Measurements from ENCODE around the gene RAB4B.

RAB4B gene

DNA sequence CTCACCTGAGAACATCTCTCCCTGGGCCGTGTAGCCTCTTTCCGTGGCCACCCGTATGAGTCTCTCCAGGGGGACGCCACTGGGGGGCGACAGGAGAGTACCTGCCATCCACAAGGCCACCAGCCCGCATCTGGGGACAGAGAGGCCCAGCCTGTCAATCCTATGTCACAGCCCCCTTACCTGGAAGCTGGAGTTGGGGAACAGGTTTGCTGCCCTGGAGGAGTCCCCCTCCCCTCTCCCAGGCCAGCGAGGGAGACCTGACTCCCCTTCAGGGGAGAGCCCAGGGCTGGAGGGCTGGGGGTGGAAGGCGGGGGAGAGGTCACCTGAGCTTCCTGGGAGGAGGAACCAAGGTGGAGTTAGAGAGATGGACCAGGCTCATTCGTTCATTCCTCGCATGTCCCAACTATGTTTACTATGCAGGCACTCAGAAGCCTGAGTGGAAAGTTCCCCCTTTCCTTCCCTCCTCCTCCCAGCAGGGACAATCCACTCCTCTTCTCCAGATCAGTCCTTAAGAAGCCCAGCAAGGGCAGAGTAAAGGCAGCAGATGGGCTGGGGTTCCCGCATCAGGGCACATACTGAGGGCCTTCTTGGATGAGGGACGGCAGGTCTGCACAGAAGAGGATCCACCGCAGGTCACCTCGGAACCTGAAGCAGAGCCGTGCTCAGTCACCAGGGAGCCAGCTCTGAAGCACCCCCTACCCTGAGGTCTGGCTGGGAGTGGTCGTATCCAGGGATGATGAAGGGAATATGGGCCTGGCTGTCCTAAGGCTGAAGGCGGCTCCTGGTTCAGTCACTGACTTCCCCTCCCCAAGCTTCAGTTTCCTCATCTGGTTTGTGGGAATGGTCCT is 33.3 kb upstream of the RAB4B start:
- no peak overlapping the region for H3K27ac ChIP-seq
- no peak for TF ChIP-seq CTCF (conservative IDR thresholded peaks at IDR 0.05)

DNA sequence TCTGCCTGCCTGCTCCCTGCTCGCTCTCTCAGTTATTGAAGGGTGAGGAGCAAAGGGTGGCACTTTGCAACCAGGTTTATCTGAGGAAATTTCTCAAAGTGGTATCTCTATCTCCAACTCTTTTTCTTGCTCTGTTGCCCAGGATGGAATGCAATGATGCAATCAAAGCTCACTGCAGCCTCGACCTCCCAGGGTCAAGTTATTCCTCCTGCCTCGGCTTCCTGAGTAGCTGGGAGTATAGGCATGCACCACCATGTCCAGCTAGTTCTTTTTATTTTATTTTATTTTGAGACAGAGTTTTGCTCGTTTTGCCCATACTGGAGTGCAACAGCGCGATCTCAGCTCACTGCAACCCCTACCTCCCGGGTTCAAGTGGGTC is 32.7 kb upstream of the RAB4B start:
- TF ChIP-seq CTCF (conservative IDR thresholded peaks at IDR 0.05): no peak
- H3K27ac ChIP-seq: no peak overlapping the region

GRCh38 chr19:40747536-40747935 is 30.5 kb upstream of the RAB4B start:
- H3K27ac ChIP-seq: no peak overlapping the region
- TF ChIP-seq CTCF (conservative IDR thresholded peaks at IDR 0.05): no peak

DNA sequence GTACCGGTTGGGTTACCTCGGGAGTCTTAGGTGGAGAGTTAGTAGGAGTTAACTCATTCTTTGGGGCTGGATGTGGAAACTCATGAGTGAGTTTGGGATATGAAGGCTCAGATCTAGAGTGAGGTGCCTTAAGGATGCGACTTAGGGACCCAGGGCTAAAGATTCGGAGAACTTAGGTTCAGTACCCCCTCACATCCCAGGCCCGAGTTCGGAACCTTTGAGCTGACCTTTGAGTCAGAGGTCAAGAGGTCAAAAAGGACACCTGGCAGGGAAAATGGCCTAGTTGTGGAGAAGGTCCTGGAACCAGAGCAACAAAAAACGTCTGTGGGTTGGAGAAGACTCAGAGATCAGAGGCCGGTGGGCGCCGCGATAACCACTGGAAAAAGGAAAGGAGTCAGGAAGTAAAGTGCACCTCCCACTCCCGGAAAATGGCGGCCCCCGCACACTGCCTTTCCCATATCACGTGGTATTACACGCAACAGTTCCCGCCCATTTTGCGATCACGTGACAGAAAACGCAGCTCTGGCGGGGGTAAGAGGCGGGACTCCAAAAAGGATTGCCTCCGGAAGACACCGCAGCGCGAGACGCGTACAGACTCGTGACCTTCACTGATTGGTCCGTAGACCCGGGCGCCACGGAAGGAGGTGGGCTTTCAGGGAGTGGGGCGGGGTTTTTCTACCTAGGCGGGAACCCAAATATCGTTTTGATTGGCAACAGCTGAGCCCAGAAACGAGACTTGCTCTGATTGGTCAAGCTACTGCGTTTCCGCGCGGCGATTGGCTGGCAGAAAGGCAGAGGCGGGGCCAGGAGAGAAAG is 27.8 kb upstream of the RAB4B start, which contains the start of gene ACTMAP:
TSS of gene ACTMAP (minus strand) at position 420 of the 816 bp plus-strand sequence. CDS start 674 bp downstream, outside the sequence.
- peak within 1 kb of the TSS; percentile 92 for H3K27ac ChIP-seq
- no peak for TF ChIP-seq CTCF (conservative IDR thresholded peaks at IDR 0.05)

DNA sequence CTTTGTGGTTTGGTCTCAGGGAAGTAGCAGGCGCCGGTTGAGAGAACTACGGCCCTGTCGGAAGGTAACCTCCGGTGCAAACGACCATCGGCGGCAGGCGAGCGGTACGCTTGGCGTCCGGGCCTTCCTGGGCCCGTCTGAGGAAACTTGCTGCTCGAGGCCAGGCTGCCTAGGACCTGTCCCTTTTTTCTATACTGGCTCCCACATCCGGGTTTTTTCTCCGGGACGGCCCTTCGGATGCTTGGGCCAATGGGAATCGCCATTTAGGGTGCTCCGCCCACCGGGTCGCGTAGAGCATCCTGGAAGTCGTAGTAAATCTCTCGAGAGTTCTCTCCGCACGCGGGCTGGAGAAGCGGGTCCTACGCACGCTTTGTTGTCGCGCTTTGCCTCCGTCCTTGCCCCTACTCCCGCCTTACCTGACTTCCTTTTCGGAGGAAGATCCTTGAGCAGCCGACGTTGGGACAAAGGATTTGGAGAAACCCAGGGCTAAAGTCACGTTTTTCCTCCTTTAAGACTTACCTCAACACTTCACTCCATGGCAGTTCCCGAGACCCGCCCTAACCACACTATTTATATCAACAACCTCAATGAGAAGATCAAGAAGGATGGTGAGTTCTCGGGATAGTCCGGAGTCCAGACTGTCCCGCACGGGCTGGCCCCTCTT is 27.0 kb upstream of the RAB4B start, which contains the start of gene SNRPA:
TSS of gene SNRPA (plus strand) at position 330 of the 664 bp plus-strand sequence. CDS start at position 536, 206 bp downstream.
- TF ChIP-seq CTCF (conservative IDR thresholded peaks at IDR 0.05): no peak
- peak within 1 kb of the TSS; percentile 92 for H3K27ac ChIP-seq

DNA sequence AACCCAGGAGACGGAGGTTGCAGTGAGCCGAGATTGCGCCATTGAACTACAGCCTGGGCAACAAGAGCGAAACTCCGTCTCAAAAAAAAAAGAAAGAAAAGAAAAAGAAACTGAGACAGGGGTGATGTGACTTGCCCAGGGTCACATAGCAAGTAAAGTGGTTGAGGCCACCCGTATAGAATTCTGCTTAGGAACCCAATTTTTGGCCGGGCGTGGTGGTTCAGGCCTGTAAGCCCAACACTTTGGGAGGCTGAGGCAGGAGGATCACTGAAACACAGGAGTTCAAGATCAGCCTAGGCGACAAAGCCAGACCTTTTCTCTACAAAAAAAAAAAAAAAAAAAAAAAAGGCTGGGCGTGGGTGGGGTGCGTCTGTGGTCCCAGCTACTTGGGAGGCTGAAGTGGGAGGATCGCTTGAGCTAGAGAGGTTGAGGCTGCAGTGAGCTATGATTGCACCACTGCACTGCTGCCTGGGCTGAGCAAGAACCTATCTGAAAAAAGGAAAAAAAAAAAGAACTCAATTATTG is 25.7 kb upstream of the RAB4B start:
- no peak for TF ChIP-seq CTCF (conservative IDR thresholded peaks at IDR 0.05)
- H3K27ac ChIP-seq: peak overlapping the region; percentile 92
